GM06990 (cell line): ENCODE data around the gene IGFBP1.

Experiments
- DNase-seq: peaks from one replicate; pipeline ENCODE4 v3.0.0-alpha.2; 2011; ENCODE audit not compliant: insufficient read length; ENCODE audit errors: extremely low read depth
- H3K27me3 ChIP-seq: replicated peaks from 2 replicates; pipeline ENCODE4 v1.6.0; 2011; ENCODE audit warnings: low read length; ENCODE audit not compliant: control insufficient read depth, insufficient read depth
- H3K36me3 ChIP-seq: 2 replicates; pipeline ENCODE4 v1.5.1; 2011; ENCODE audit warnings: low read length; ENCODE audit not compliant: control insufficient read depth, insufficient read depth
- H3K4me3 ChIP-seq: replicated peaks from 2 replicates; pipeline ENCODE4 v1.5.1; 2011; ENCODE audit warnings: low read depth, mild to moderate bottlenecking, control low read depth, low read length
- TF ChIP-seq, protein P1 (sequence below): IDR thresholded peaks from 2 replicates; pipeline ENCODE4 v1.5.1; 2011; ENCODE audit warnings: low read length, control low read depth, mild to moderate bottlenecking, inconsistent platforms; ENCODE audit not compliant: insufficient read depth, poor library complexity, severe bottlenecking

IGFBP1 gene

DNA sequence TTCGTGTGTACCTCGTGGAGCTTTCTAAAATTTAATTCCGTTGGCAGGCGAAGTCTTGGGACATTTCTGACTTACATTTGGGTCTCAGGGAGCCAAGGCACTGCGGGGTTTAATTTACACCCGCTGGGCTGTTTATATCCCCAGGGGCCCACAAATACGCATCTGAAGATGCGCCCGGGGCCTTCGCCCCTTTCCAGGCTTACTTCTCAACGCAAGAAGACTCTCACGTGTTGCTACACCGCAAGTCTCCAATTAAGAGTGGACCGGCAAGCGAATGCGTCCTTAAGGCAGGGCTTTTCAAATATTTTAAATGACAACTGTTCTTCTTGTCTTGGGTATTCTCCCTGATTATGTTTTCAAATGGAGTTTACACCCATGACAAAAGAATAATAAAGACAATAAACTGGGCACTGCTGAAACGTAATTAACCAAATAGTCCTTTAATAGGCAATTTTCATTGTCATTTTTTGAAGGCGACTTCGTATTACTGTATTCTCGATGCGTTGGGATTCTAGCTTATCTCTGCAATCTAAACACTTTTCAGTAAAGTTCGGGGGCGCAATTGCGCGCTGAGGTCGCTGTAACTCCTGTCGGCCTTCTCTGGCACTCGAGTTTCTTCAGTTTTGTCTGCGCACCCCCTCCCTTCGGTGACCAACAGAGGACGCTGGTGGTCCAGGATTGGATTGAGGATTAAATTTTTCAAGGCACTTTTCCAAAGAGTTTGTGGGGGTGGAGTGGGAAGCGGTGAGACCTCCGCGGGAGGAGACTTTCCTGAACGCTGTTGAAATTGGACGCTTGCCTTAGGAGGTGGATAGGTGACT, 33.6 kb downstream of the IGFBP1 start:
- TF ChIP-seq, protein P1, sequence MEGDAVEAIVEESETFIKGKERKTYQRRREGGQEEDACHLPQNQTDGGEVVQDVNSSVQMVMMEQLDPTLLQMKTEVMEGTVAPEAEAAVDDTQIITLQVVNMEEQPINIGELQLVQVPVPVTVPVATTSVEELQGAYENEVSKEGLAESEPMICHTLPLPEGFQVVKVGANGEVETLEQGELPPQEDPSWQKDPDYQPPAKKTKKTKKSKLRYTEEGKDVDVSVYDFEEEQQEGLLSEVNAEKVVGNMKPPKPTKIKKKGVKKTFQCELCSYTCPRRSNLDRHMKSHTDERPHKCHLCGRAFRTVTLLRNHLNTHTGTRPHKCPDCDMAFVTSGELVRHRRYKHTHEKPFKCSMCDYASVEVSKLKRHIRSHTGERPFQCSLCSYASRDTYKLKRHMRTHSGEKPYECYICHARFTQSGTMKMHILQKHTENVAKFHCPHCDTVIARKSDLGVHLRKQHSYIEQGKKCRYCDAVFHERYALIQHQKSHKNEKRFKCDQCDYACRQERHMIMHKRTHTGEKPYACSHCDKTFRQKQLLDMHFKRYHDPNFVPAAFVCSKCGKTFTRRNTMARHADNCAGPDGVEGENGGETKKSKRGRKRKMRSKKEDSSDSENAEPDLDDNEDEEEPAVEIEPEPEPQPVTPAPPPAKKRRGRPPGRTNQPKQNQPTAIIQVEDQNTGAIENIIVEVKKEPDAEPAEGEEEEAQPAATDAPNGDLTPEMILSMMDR: peak; percentile 66
- peaks cover 3% of the 10 kb centered on the region for H3K27me3 ChIP-seq
- no peak for DNase-seq
- no peaks in the 10 kb centered on the region for H3K36me3 ChIP-seq
- no peak overlapping the region for H3K4me3 ChIP-seq

DNA sequence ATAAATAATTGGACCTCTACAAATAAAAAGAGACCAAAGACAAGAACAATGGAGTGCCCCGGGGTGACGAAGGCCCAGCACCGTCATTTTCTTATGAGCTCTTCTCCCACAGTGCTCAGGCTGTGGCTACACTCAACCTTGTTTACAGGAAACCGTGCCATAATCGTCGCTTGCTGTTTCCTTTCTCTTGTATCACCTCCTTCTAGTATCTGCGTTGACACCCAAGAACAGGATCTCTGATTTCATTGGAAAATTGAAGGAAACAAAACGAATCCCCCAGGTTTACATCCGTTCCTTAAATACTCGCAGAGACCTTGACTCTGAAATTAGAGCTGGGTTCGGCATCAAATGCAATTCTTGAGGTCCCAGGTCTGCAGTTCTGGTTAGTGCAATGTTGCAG, 34.5 kb downstream of the IGFBP1 start:
- Histone ChIP-seq H3K4me3 (0 out of 2 replicates have a peak overlapping the region, but pooled peaks have one; percentile 8), H3K27me3 (peaks cover 3% of the 10 kb centered on the region), H3K36me3 (no peaks in the 10 kb centered on the region)
- TF ChIP-seq, protein P1: no peak
- DNase-seq: no peak

DNA sequence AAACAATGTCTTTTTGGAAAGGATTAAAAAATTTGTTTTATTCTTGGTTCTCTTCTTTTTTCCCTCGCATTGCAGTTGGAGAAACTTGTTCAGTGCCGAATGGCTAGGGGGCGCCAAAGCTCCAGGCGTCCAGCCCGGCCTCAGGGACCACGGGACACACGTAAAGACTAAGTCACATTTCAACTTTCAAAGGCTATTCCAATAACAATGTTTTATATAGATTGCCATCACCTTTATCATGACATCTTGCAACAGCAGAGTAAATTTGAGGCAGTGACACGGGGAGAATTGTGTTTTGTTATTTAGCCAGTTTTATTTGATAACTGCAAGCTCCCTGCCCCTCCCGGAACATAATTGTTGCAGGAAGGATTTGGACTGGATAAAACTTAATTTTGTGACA, 35.0 kb downstream of the IGFBP1 start:
- H3K4me3 ChIP-seq: no peak overlapping the region
- H3K27me3 ChIP-seq: peaks cover 3% of the 10 kb centered on the region
- peak; percentile 39 for DNase-seq
- TF ChIP-seq, protein P1: peak; percentile 93
- H3K36me3 ChIP-seq: no peaks in the 10 kb centered on the region

DNA sequence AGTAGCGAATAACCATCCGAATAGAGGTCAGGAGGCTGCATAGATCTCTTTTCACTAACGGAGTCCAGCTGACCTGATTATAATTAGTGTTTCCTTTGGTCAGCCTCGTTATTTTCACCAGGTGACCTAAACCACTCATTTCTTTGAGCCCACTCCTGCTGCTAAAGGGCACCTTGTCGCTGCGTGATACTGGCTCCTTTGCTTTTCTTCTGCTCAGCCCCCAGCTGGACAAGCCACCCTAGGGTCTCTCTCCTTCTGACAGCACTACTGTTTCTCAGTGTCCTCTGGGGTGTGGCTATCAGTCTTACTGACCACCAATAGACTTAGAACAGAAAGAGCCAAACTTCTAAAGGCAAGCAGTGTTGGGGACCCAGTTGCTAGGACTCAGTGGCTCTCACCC, 35.5 kb downstream of the IGFBP1 start:
- H3K4me3 ChIP-seq: no peak overlapping the region
- no peaks in the 10 kb centered on the region for H3K36me3 ChIP-seq
- TF ChIP-seq, protein P1: no peak
- DNase-seq: no peak
- peaks cover 3% of the 10 kb centered on the region; the same call in 1 of the 2 replicates for H3K27me3 ChIP-seq

DNA sequence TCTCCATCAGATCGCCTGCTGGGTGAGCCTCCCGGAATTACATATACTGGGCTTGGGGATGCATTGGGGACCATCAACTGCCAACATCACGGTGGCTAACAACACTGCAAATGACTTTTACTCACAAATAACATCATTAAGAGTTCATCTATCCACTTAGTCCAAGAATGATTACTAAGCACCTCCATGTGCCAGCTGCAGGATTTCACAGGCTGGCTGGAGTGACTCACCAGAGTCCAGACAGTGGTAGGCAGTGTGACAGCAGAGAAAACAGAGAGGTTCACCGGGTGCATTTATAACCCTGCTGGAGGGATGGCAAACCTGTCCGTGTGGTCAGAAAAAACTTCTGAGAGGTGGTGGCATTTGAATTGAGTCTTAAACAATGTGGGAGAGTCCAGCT, 36.0 kb downstream of the IGFBP1 start:
- peaks cover 3% of the 10 kb centered on the region; the same call in 1 of the 2 replicates for H3K27me3 ChIP-seq
- no peak for DNase-seq
- H3K4me3 ChIP-seq: no peak overlapping the region
- H3K36me3 ChIP-seq: no peaks in the 10 kb centered on the region
- TF ChIP-seq, protein P1: no peak
